ENCODE measurements around the gene WNT7B.
A peak's percentile ranks its signal among the peaks of the same experiment; 100 is the strongest.

The WNT7B gene

GRCh38 chr22:45977003-45977411, at the start of gene WNT7B:
Gene WNT7B (minus strand): TSS chr22:45977162. CDS start chr22:45976754, 408 bp downstream.
- DNase-seq = peak; percentile 31

- peak; percentile 9 for DNase-seq
These were observed 49.3 kb upstream of the WNT7B start for GRCh38 chr22:46025973-46026898.

GRCh38 chr22:46025225-46025972, 48.4 kb upstream of the WNT7B start:
- DNase-seq = peak; percentile 6

- no peak for DNase-seq
These were observed 47.3 kb upstream of the WNT7B start for GRCh38 chr22:46024136-46024840.

- no peak for DNase-seq
These were observed 46.6 kb upstream of the WNT7B start for GRCh38 chr22:46023558-46023981.

GRCh38 chr22:46022881-46023512, 46.0 kb upstream of the WNT7B start:
- no peak for DNase-seq

GRCh38 chr22:46021577-46021976, 44.6 kb upstream of the WNT7B start:
- DNase-seq = no peak

- no peak for DNase-seq
These were observed 42.4 kb upstream of the WNT7B start for GRCh38 chr22:46019351-46019750.

- DNase-seq = no peak
These were observed 41.9 kb upstream of the WNT7B start for GRCh38 chr22:46018859-46019258.

- no peak for DNase-seq
These were observed 40.2 kb upstream of the WNT7B start for GRCh38 chr22:46017166-46017565.

- DNase-seq = peak; percentile 89
These were observed 36.8 kb upstream of the WNT7B start for GRCh38 chr22:46013460-46014416.

- no peak for DNase-seq
These were observed 35.9 kb upstream of the WNT7B start for GRCh38 chr22:46012881-46013281.

GRCh38 chr22:46012182-46012880, 35.4 kb upstream of the WNT7B start:
- DNase-seq = no peak

GRCh38 chr22:46011627-46012181, 34.7 kb upstream of the WNT7B start:
- no peak for DNase-seq

- no peak for DNase-seq
These were observed 34.1 kb upstream of the WNT7B start for GRCh38 chr22:46010951-46011626.

GRCh38 chr22:46010207-46010867, 33.4 kb upstream of the WNT7B start:
- no peak for DNase-seq

- DNase-seq = no peak
These were observed 32.8 kb upstream of the WNT7B start for GRCh38 chr22:46009730-46010129.

- no peak for DNase-seq
These were observed 32.1 kb upstream of the WNT7B start for GRCh38 chr22:46008836-46009596.

- DNase-seq = no peak
These were observed 31.3 kb upstream of the WNT7B start for GRCh38 chr22:46008291-46008690.

All from activated T-cell treated with anti-CD3 and anti-CD28 coated beads, Interleukin-2, amount 50 U/mL, for 1 hour (primary cell).